ENCODE results near the gene ADGRL1. TPM values are rescaled to one million over a fixed set of nuclear protein-coding genes. Genes with fewer than 3 reads are reported as not detected.

Gene ADGRL1
- total and polyA plus RNA-seq, 9 of the 15 experiments (the other 6 are each of a cell fraction or from before 2014, with no cell fraction given), result 0.14 to 37.0 (median 8.6) TPM

DNA sequence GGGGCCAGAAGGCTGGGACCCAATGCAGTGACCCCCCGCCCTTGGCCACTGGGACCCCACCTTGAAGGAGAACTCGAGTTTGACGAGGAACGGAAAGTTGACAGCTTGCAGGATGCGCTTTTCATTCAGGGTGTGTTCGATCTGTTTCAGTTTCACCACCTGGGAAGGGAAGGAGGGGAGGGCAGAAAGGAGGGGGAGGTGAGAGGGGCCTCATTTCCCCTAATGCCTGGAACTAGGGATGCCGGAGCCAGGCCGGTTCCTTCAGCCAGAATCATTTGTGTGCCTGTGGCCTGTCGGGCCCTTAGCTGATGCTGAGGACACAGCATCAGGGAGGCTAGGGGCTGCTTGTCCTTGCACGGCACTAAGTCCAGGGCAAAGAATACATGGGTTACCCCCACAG lies 103.2 kb downstream of the ADGRL1 start:
- Histone ChIP-seq H3K27ac (ENCODE audit: extremely low read depth, low read depth, low read length) (no peak overlapping the region), H3K9me1 (ENCODE audit: control insufficient read depth, insufficient read depth, low read length) (no peaks in the 10 kb centered on the region), H3K4me3 (no peak overlapping the region), H3K9me3 (replicated peaks; ENCODE audit: control insufficient read depth, insufficient read depth, low read depth, low read length) (no peaks in the 10 kb centered on the region), H4K20me1 (replicated peaks; ENCODE audit: control insufficient read depth, insufficient read depth, low read length) (no peaks in the 10 kb centered on the region), H3K27me3 (ENCODE audit: control insufficient read depth in 2 of 2, insufficient read depth in 2 of 2, low read length in 2 of 2) (no peaks in the 10 kb centered on the region), H3K79me2 (ENCODE audit: control insufficient read depth, insufficient read depth, low read length) (no peaks in the 10 kb centered on the region), H3K9ac (ENCODE audit: insufficient read depth in 1 of 2, low read depth in 2 of 2, low read length in 2 of 2) (no peak overlapping the region), H2AFZ (ENCODE audit: low read depth, low read length) (no peak overlapping the region), H3K4me1 (replicated peaks in 1 of 2; ENCODE audit: control insufficient read depth in 2 of 2, insufficient read depth in 2 of 2, low read length in 2 of 2) (peaks cover 0 to 2% of the 10 kb centered on the region in 2 experiments; a peak in 1 of 5 replicates), H3K4me2 (ENCODE audit: insufficient read depth, low read length) (no peak overlapping the region), H3K36me3 (ENCODE audit: control insufficient read depth, insufficient read depth, low read length) (peaks cover 32% of the 10 kb centered on the region; the same call in 2 of the 3 replicates)
- intact Hi-C loops (cut with micrococcal nuclease), result no loop called here
- no peak for ATAC-seq
- ChIA-PET CTCF (ENCODE audit: low intra/inter-chr PET ratio) (no interaction called here), POLR2A (no interaction called here)
- no TSS peak for BruUV-seq (replicated peaks)
- in situ Hi-C loops (cut with MboI), result no loop called here
- no peak for DNase-seq (ENCODE audit: extremely low read depth in 1 of 4, low spot score in 3 of 4)
- no peak for FAIRE-seq
- TF ChIP-seq ARNT (IDR thresholded peaks at IDR 0.05), result no peak
- TF ChIP-seq, protein P1, sequence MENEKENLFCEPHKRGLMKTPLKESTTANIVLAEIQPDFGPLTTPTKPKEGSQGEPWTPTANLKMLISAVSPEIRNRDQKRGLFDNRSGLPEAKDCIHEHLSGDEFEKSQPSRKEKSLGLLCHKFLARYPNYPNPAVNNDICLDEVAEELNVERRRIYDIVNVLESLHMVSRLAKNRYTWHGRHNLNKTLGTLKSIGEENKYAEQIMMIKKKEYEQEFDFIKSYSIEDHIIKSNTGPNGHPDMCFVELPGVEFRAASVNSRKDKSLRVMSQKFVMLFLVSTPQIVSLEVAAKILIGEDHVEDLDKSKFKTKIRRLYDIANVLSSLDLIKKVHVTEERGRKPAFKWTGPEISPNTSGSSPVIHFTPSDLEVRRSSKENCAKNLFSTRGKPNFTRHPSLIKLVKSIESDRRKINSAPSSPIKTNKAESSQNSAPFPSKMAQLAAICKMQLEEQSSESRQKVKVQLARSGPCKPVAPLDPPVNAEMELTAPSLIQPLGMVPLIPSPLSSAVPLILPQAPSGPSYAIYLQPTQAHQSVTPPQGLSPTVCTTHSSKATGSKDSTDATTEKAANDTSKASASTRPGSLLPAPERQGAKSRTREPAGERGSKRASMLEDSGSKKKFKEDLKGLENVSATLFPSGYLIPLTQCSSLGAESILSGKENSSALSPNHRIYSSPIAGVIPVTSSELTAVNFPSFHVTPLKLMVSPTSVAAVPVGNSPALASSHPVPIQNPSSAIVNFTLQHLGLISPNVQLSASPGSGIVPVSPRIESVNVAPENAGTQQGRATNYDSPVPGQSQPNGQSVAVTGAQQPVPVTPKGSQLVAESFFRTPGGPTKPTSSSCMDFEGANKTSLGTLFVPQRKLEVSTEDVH (IDR thresholded peaks at IDR 0.05; ENCODE audit: low read depth, partially characterized antibody), result no peak
- 86% methylated on average over 10 of the region's 10 CpGs for WGBS (ENCODE audit: insufficient coverage, low coverage, missing lambda C conversion rate)
